ENCODE measurements around the gene POLR3B. TPM values are rescaled to one million over a fixed set of nuclear protein-coding genes. Genes with fewer than 3 reads are reported as not detected.
A peak's percentile ranks its signal among the peaks of the same experiment; 100 is the strongest.
"Not testable (repeated sequence)": the region's sequence is repeated elsewhere in the genome, so short reads cannot be mapped to it uniquely, and the experiment has no call there.

Gene POLR3B
- total RNA-seq, 1 donor from 2014 or later = 7.9 TPM

- DNase-seq (ENCODE audit: low spot score) (no peak), ATAC-seq (no peak)
Measured at GRCh38 chr12:106459124-106459523, 101.6 kb downstream of the POLR3B start.

DNA sequence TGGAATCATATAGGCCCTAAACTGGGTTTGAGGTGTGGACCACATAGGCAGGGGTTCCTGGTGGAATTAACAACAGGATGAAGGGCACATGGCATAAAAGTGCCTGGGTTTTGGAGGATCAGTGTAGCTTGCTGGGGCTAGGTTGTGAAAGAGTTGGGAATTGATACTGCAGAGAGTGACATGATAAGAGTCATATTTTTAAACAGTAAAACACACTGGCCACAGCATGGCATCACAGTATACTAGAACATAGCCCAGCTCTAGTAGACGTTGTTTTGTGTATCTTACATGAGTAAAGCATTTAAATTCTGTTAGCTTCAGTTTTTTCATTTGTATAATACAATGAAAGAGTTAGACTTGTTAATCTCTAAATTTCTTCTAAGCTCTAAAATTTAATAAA is 102.0 kb downstream of the POLR3B start:
- no peak for ATAC-seq
- no peak for DNase-seq (ENCODE audit: low spot score)

DNA sequence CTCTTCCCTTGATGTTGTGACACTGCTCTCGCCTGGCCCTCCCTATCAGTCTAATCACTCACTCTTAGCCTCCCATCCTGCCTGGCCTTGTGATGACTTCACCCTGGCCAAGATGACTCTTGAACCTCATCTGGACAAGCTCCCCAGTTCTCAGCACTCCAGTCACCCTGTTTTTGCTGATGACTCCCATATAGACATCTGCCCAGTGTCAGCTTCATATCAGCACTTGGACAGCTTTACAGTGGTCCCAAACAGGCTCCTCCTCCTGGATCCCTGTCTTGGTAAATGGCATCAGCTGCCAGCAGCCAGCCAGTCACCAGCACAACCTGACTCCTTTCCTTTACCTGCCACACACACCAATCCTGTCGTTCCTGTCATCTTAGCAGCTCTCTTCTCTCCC is 104.2 kb downstream of the POLR3B start:
- ATAC-seq (no peak), DNase-seq (ENCODE audit: low spot score) (no peak)

DNA sequence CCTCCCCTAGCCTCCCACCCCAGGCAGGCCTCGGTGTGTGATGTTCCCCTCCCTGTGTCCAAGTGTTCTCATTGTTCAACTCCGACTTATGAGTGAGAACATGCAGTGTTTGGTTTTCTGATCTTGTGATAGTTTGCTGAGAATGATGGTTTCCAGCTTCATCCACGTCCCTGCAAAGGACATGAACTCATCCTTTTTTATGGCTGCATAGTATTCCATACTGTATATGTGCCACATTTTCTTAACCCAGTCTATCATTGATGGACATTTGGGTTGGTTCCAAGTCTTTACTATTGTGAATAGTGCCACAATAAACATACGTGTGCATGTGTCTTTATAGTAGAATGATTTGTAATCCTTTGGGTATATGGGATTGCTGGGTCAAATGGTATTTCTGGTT is 108.1 kb downstream of the POLR3B start:
- DNase-seq (ENCODE audit: low spot score); ATAC-seq: not testable (repeated sequence)

- ATAC-seq; DNase-seq (ENCODE audit: low spot score): not testable (repeated sequence)
Measured at GRCh38 chr12:106475662-106476061, 118.1 kb downstream of the POLR3B start.

GRCh38 chr12:106477627-106478026 is 120.1 kb downstream of the POLR3B start:
- not testable (repeated sequence) for DNase-seq (ENCODE audit: low spot score); ATAC-seq

DNA sequence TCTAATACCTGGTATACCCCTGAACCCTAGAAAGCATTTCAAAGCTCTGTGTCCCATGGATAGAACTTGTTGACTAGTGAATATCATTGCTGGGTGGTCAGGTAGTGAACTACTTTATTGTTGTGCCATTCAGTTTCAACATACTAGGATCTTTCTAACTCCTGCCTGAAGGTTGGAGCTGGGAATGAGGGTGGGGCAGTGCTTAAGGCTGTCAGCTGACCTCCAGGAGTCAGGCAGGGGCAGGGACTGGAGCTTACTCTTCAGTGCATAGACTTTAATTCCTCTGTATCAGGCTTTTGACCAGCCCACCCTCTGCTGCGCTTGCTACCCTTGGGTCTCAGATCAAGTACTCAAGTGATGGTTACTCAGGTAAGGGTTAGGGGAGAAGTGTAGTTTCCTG is 122.7 kb downstream of the POLR3B start:
- no peak for DNase-seq (ENCODE audit: low spot score)
- no peak for ATAC-seq

GRCh38 chr12:106481246-106481645 is 123.7 kb downstream of the POLR3B start:
- ATAC-seq = no peak
- DNase-seq (ENCODE audit: low spot score) = no peak

DNA sequence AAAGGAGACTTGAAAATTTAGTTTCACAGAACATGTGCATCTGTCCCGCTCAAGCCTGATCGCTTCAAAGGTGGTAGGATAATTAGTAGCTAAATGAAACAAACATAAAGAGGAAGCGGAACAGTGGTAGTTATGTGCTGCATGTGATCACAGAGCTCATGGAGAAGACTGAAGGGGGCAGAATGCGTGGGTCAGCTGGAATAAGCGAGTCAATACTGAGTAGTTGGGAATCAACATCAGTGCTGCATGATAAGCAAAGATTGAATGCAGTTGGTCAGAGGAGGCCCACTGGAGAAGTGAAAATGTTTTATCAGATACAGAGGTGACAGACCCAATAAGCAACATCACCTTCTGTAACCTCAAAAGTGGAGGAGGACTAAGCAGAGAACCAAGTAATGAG is 130.1 kb downstream of the POLR3B start:
- ATAC-seq (no peak), DNase-seq (ENCODE audit: low spot score) (no peak)

DNA sequence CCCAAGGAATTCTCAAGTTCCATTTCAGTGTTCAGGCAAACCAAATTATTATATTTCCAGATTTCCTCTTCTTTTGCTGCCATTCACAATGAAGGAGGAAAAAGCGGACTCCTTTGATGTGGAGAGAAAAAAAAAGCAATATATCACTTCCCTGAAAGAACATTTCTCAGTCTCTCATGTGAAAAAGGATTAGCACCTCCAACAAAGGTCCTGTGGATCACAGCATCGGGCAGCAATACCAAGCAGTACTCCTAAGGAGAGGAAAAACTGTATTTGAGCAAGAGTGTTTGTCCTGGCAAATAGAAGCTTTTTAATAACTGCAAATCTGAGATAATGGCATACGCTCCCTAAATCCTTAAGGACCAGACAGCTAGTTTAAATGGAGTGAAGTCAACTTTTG is 131.3 kb downstream of the POLR3B start:
- no peak for ATAC-seq
- no peak for DNase-seq (ENCODE audit: low spot score)

DNA sequence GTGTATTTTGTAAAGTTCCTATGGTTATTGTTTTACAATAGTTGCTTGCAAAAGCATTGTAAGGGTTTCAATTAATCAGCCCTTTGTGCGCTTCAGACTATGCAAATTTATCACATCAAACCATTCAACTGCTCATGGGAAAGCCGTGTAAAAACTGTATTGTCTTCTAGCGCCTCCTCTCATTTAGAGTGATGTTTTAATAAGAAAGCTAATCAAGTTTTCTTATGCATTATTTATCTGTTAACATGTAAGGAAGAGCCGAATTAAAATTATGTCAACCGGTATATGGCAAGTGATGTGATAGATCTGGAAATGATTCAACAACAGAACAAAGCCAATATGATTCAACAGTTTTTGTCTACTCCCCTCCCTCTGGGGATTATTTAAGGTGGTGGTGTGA is 132.7 kb downstream of the POLR3B start:
- no peak for ATAC-seq
- no peak for DNase-seq (ENCODE audit: low spot score)

GRCh38 chr12:106492857-106493256 is 135.3 kb downstream of the POLR3B start:
- no peak for ATAC-seq
- no peak for DNase-seq (ENCODE audit: low spot score)

GRCh38 chr12:106493531-106493930 is 136.0 kb downstream of the POLR3B start:
- ATAC-seq (peak; percentile 60), DNase-seq (ENCODE audit: low spot score) (no peak)

DNA sequence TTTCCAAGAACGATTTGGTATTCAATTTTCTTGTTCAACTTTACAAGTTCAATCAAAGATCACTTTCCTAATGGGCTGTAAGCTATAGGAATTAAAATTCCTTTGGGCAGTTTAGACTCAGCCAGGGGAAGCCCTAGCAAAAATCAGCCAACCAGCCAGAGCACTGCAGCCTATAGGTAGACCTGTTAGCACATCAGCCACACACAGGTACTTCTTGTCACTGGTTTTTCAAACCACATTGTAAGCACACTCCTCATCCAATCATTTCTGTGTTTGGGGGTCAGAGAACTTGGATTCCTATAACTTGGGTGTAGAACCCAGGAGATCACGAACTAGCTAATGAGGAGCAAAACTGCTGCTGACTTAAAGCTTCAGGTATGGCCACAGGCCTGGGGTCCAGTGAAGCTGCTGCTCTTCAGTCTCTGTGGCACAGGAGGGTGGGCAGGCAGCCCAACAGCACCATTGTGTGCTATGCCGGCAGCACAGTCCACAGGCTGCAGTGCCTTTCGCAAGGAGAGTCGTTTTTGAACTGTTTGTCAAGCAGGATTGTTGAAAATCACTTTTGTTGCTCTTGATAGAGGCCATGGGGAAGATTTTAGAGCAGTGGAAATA is 137.9 kb downstream of the POLR3B start:
- ATAC-seq (no peak), DNase-seq (ENCODE audit: low spot score) (no peak)

DNA sequence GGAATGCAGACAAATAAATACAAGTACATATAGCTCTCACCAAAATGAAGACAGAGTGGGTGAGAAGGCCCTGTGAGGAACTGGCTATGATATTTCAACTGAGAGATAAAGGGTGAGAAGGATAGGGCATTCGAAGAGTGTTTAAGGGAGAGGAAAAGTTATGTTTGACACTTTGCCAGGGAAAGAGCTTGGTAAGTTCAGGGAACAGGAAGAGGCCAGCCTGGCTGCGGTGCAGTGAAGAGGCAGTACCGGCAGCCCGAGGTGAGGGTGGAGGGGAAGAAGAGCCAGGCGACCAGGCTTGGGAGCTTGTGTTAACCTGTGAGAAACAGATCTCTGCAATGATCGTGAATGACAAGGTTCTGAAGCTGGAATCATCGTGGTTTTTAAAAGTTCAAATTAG is 140.5 kb downstream of the POLR3B start:
- no peak for DNase-seq (ENCODE audit: low spot score)
- no peak for ATAC-seq

- DNase-seq (ENCODE audit: low spot score) = no peak
- ATAC-seq = no peak
Measured at GRCh38 chr12:106499628-106500027, 142.1 kb downstream of the POLR3B start.

DNA sequence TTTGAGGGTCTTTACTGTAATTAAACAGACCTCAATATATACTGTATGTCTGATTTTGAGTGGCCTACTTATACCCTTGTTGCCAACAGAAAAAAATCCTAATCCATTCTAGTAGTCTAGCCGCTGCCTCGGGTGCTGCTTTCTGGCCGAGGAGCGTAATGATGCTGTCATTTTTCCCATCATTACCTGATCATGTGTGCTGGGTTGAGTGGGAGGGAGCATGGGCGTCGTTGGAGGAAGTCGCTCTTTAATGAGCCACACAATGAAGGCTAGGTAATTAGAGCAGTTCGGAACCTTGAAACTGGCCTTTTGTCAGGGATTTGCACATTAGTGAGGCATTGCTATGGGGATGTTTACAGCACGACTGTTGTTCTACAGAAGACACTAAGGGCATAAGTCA is 149.1 kb downstream of the POLR3B start:
- DNase-seq (ENCODE audit: low spot score) (no peak), ATAC-seq (no peak)

DNA sequence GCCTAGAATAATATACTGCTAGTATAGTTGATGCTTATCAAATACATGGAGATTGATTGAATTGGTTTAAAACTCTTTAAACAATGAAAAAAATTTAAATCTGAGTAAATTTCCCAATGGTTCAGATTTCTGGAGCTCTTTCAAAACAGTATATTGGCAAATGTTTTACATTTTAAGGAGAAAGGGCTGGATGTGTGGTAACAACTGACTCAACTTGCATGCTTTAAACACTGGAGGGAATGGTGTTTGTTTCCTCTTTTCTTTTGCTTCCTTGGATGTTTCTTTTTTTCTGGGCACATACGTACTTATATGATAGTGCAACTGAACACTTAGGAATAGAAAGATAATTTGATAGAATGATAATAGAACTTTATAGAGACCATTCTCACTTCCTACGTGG is 151.4 kb downstream of the POLR3B start:
- no peak for ATAC-seq
- no peak for DNase-seq (ENCODE audit: low spot score)

DNA sequence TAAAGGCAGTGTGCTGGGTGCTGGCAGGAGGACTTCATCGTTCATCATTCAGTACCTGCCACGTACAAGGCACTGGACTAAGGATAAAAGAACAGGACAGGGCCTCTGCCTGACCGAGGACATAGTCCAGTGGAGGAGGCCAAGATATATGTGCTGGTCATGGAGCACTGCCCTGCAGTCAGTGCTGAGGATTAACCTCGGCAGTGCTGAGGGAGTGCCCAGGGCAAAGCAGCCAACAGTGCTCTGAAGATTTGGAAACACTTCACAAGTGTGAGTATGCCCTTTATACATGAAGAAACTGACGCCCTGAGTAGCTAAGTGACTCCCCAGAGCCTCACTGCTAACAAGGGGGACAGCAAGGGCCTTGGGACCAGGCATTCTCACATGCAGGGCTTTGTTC is 153.8 kb downstream of the POLR3B start:
- no peak for ATAC-seq
- no peak for DNase-seq (ENCODE audit: low spot score)

DNA sequence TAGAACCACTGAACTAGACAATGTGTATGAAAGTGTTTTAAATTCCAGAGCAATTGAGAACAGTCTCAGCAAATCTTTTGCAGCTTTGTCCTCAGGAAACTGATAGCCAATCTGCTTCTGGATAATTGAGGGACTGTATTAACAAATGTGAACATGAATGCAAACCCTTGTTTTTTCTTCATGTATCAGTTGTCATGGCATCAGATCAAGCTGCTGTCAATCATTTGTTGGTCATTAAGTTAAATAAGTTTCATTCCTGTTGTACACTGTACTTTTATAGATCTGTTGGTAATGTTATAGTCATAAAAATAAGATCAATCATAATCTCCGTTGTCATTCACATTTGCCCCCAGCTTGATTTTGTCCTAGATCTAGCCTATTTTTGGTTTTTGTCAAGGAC is 159.8 kb downstream of the POLR3B start:
- DNase-seq (ENCODE audit: low spot score) (no peak), ATAC-seq (no peak)

DNA sequence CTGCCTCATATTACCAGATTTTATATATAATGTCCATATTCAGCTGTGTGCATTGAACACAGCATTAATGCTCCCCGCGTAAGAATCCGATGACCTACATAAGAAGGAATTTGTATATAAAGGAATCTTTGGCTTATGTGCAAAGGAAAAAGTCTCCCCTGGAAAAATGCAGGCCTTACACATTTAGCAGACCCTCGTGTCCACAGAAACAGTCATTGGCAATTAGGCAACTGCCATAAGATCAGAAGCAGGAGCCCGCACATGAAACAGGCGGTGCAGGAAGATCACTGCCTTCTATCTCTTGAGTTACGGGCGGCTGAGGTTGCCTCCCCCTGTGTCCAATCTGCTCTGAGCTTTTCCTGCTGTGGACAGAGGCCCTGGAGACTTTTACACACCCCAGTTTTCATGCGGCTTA is 162.1 kb downstream of the POLR3B start:
- no peak for DNase-seq (ENCODE audit: low spot score)
- ATAC-seq = no peak

DNA sequence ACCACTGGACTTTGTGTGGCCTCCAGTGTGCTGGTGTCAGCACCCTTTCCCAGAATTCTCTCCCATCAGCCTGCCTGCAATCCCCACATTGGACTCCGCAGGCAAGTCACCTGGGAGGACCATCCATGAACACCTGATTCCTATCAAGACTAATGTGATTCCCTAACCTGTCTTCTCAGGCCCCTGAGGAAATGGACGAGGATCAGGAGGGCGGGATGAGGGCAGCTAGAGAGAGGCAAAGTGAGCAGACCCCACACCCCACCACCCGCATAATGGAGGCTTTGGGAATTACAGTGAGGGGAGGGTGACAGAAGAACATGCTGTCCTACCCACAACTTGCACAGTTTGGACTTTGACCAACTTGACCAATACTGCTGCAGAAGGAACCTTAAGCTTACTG is 164.4 kb downstream of the POLR3B start:
- DNase-seq (ENCODE audit: low spot score) = no peak
- ATAC-seq = no peak

DNA sequence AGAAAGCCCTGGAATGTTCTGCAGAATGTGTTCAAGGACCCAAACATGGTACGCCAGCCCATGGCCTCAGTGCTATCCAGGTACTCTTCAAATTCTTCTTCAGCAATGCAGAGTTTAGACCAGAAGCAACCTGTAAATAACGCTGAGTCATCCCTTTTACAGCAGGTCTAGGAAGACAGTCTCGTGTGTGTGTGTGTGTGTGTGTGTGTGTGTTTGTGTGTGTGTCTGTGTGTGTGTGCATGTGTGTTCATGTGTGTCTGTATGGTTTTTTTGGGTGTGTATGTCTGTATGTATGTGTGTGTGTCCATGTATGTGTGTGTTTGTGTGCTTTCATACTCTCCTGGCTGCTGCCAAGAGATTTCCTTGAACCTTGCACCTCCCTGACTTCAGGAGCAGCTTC is 165.2 kb downstream of the POLR3B start:
- ATAC-seq (no peak), DNase-seq (ENCODE audit: low spot score) (no peak)

DNA sequence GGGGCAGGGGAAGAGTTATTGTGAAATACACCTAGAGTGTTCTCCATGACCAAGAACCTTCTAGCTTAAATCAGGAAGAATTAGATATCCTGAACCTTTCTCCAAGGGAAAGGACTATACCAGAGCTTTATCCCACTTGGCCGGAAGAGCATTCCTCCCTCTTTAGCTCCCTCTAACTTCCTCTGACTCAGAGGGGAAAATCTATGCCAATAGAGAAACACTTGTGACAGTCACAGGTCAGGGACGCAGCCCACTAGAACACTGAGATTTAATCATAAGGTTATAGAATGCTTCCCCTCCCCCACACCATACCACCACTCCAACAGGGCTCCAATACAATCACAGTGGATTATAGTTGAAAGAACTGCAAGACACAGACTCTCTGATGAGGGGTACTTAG is 169.8 kb downstream of the POLR3B start:
- DNase-seq (ENCODE audit: low spot score) = no peak
- no peak for ATAC-seq

Data from left lobe of liver (tissue), 2 donors.